HEK293T (cell line): ENCODE measurements around the gene EFNB3.

Experiments
- FOXK2 ChIP-seq: fragments of 450-650 bp; IDR thresholded peaks from 2 replicates; pipeline ENCODE4 v1.6.1; 2016; ENCODE audit warnings: mild to moderate bottlenecking
- FOXM1 ChIP-seq: fragments of 450-650 bp; IDR thresholded peaks from 2 replicates; pipeline ENCODE4 v1.6.1; 2017; ENCODE audit warnings: mild to moderate bottlenecking, borderline replicate concordance
- L3MBTL2 ChIP-seq: fragments of 450-650 bp; conservative IDR thresholded peaks from 2 replicates; pipeline ENCODE4 v1.6.1; 2016; ENCODE audit warnings: mild to moderate bottlenecking
- SP1 ChIP-seq: fragments of 450-650 bp; IDR thresholded peaks from 2 replicates; pipeline ENCODE4 v1.6.1; 2017
- ZNF384 ChIP-seq: fragments of 450-650 bp; IDR thresholded peaks from 2 replicates; pipeline ENCODE4 v1.6.1; 2016

GRCh38 chr17:7705269-7706255 is 560 bp downstream of the EFNB3 start:
- TF ChIP-seq L3MBTL2 (no peak), ZNF384 (no peak), FOXM1 (no peak), FOXK2 (no peak), SP1 (no peak)
